BE2C (cell line): Measurements from ENCODE around the gene RTF2. TPM values are rescaled to one million over a fixed set of nuclear protein-coding genes. Genes with fewer than 3 reads are reported as not detected.
A peak's percentile ranks its signal among the peaks of the same experiment; 100 is the strongest.

Experiments
- DNase-seq: peaks from one replicate; pipeline ENCODE4 v3.0.0-alpha.2; 2020
- H3K27me3 ChIP-seq: fragments of 250-450 bp; sonication (Bioruptor Pico); 2 replicates; pipeline ENCODE4 v1.5.1; 2020; ENCODE audit warnings: mild to moderate bottlenecking
- H3K36me3 ChIP-seq: fragments of 250-450 bp; sonication (Bioruptor Pico); 2 replicates; pipeline ENCODE4 v1.5.1; 2020; ENCODE audit warnings: mild to moderate bottlenecking
- H3K4me1 ChIP-seq: fragments of 250-450 bp; sonication (Bioruptor Pico); 2 replicates; pipeline ENCODE4 v1.5.1; 2020
- H3K4me3 ChIP-seq: 2 replicates; pipeline ENCODE4 v1.5.1; 2011; ENCODE audit warnings: low read depth, low read length
- H3K9me3 ChIP-seq: fragments of 250-450 bp; sonication (Bioruptor Pico); 2 replicates; pipeline ENCODE4 v1.5.1; 2020
- polyA plus RNA-seq: library from polyadenylated mRNA; unstranded; fragments of >200 nt; gene quantifications from one replicate; pipeline ENCODE4 v1.2.1, GENCODE V29; 2012; ENCODE audit warnings: low read depth, missing spikeins; ENCODE audit not compliant: insufficient read length, insufficient read depth
- TF ChIP-seq, protein P1 (sequence below): IDR thresholded peaks from 2 replicates; pipeline ENCODE4 v1.5.1; 2012; ENCODE audit warnings: mild to moderate bottlenecking, low read depth, low read length

Gene RTF2, protein sequence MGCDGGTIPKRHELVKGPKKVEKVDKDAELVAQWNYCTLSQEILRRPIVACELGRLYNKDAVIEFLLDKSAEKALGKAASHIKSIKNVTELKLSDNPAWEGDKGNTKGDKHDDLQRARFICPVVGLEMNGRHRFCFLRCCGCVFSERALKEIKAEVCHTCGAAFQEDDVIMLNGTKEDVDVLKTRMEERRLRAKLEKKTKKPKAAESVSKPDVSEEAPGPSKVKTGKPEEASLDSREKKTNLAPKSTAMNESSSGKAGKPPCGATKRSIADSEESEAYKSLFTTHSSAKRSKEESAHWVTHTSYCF
- polyA plus RNA-seq: 237 TPM

GRCh38 chr20:56468316-56469076 lies at the start of gene RTF2:
TSS of gene RTF2 (plus strand) at chr20:56468627. CDS start at chr20:56468698, 71 bp downstream.
- DNase-seq: peak; percentile 95
- Histone ChIP-seq H3K4me3 (peak within 1 kb of the TSS; percentile 94), H3K9me3 (no peaks in the 10 kb centered on the region), H3K27me3 (peaks cover 1% of the 10 kb centered on the region; the same call in 1 of the 2 replicates), H3K36me3 (peaks cover 7% of the 10 kb centered on the region; the same call in 1 of the 2 replicates), H3K4me1 (no peaks in the 10 kb centered on the region)
- TF ChIP-seq, protein P1, sequence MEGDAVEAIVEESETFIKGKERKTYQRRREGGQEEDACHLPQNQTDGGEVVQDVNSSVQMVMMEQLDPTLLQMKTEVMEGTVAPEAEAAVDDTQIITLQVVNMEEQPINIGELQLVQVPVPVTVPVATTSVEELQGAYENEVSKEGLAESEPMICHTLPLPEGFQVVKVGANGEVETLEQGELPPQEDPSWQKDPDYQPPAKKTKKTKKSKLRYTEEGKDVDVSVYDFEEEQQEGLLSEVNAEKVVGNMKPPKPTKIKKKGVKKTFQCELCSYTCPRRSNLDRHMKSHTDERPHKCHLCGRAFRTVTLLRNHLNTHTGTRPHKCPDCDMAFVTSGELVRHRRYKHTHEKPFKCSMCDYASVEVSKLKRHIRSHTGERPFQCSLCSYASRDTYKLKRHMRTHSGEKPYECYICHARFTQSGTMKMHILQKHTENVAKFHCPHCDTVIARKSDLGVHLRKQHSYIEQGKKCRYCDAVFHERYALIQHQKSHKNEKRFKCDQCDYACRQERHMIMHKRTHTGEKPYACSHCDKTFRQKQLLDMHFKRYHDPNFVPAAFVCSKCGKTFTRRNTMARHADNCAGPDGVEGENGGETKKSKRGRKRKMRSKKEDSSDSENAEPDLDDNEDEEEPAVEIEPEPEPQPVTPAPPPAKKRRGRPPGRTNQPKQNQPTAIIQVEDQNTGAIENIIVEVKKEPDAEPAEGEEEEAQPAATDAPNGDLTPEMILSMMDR: no peak

- no peaks in the 10 kb centered on the region for H3K27me3 ChIP-seq
- DNase-seq: no peak
- no peaks in the 10 kb centered on the region for H3K36me3 ChIP-seq
- H3K9me3 ChIP-seq: no peaks in the 10 kb centered on the region
- TF ChIP-seq, protein P1: no peak
- H3K4me1 ChIP-seq: no peaks in the 10 kb centered on the region
- no peak overlapping the region for H3K4me3 ChIP-seq
Observed at GRCh38 chr20:56420028-56420427, 48.4 kb upstream of the RTF2 start.

GRCh38 chr20:56420940-56421688 lies 47.3 kb upstream of the RTF2 start:
- no peaks in the 10 kb centered on the region for H3K4me1 ChIP-seq
- DNase-seq: no peak
- TF ChIP-seq, protein P1: no peak
- H3K27me3 ChIP-seq: no peaks in the 10 kb centered on the region
- H3K36me3 ChIP-seq: no peaks in the 10 kb centered on the region
- no peak overlapping the region for H3K4me3 ChIP-seq
- H3K9me3 ChIP-seq: no peaks in the 10 kb centered on the region

DNA sequence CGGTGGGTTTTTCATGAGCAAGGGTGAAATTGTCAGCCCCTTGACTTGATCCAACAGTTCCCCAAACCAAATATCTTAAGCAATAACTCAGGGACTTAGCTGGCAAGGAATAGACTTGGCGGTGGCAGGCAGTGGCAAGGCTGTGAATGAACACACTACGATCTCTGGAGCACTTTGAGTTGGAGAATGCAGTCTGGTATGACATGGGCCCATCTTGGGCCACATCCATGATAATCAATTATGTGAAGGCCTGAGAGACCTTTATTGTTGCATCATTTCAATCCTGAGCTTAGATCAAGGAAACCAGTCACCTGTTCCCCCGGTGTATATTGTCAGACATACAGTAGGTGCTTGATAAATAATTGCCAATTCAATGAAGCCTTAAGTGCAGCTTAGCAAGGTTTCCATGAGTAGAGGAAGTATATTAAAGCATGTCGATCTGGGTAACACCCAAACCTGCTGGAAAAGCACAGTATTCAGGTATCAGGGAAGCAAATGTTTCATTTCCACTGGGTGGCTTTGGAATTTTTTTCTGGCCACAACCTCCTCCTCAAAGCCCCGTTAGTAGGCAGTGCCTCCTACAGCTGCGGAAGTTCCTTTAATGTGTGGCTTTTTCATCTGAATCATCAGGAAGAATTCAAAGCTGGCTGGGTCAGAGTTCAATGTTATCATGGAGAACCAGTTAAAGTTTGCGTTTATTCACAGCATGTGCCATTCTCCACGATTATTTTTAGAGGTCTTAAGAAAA lies 46.2 kb upstream of the RTF2 start:
- TF ChIP-seq, protein P1: no peak
- no peak for DNase-seq
- Histone ChIP-seq H3K9me3 (no peaks in the 10 kb centered on the region), H3K4me3 (no peak overlapping the region), H3K4me1 (no peaks in the 10 kb centered on the region), H3K36me3 (no peaks in the 10 kb centered on the region), H3K27me3 (no peaks in the 10 kb centered on the region)

DNA sequence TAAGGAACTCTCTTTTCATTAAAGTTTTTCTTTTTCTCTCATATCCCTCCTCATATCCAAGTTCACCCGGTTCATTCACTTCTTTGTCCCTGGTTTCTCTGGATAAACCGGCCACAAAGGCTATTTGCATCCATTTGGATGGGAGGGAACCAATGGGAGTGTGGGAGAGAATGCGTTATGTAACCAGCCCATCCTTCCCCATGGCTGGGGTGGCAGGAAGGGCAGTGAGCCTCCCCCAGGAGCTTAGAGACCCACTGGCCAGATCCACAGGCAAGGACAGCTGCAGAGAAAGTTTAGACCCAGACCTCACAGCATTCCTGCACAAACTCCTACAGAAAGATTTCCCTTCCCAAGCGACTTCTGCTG lies 45.6 kb upstream of the RTF2 start:
- H3K36me3 ChIP-seq: no peaks in the 10 kb centered on the region
- TF ChIP-seq, protein P1: no peak
- DNase-seq: no peak
- H3K4me1 ChIP-seq: no peaks in the 10 kb centered on the region
- no peak overlapping the region for H3K4me3 ChIP-seq
- H3K9me3 ChIP-seq: no peaks in the 10 kb centered on the region
- 0 out of 2 replicates have a peak, but pooled peaks cover 3% of the 10 kb centered on the region for H3K27me3 ChIP-seq
